ENCODE data around the gene MGRN1.

- TF ChIP-seq SUZ12 (IDR thresholded peaks at IDR 0.05; ENCODE audit: extremely low read depth, insufficient read depth, insufficient read length) = no peak
- no peak for TF ChIP-seq YY1 (IDR thresholded peaks at IDR 0.05; ENCODE audit: insufficient read depth, insufficient read length)
Observed at GRCh38 chr16:4729876-4730275, 105.2 kb downstream of the MGRN1 start.

Data from NT2/D1 (cell line).